B cell (primary cell): ENCODE results near the gene TXK. TPM values are rescaled to one million over a fixed set of nuclear protein-coding genes. Genes with fewer than 3 reads are reported as not detected.

Experiments used
- ATAC-seq: fragments of 200-7000 bp; cut with Tn5 transposase; one replicate; pipeline ENCODE4 v1.10.0; 2021; ENCODE audit warnings: low read depth, mild to moderate bottlenecking, moderate number of reproducible peaks, moderate library complexity
- CTCF ChIA-PET: fragments of 350-600 bp; sonication (Branson Sonifier 250); formaldehyde crosslinking; loops from one replicate; lab custom pipeline; 2021; ENCODE audit warnings: antibody characterized with exemption, inconsistent platforms; lab: Charles Lee
- POLR2A ChIA-PET: fragments of 350-600 bp; sonication (Branson Sonifier 250); formaldehyde crosslinking; loops from one replicate; lab custom pipeline; 2021; ENCODE audit warnings: antibody characterized with exemption; lab: Charles Lee
- DNase-seq: peaks from one replicate; pipeline ENCODE4 v3.0.0; 2013
- H2AFZ ChIP-seq: 2 replicates; pipeline ENCODE4 v1.6.1; 2012; ENCODE audit warnings: mild to moderate bottlenecking, low read depth, low read length; ENCODE audit not compliant: insufficient read depth, poor library complexity, severe bottlenecking
- H3K27ac ChIP-seq, 2 donors: 1 replicate in 1 of 2; 2 replicates in 1 of 2; pipeline ENCODE4 v1.5.1; 2012 to 2013; ENCODE audit warnings: low read length in 2 of 2, mild to moderate bottlenecking in 2 of 2, moderate library complexity in 1 of 2
- H3K27me3 ChIP-seq, 4 experiments: fragments of 200-600 bp in 1 of 4; sonication (generic) in 1 of 4; replicated peaks in 1 of 4; 1 replicate in 2 of 4; 2 replicates in 2 of 4; pipeline versions ENCODE4 v1.6.1 to v1.7.0; 2013 to 2016; ENCODE audit warnings: low read length in 3 of 4, mild to moderate bottlenecking in 2 of 4, mixed read lengths in 1 of 4, moderate library complexity in 1 of 4; ENCODE audit not compliant: insufficient read depth in 4 of 4, control insufficient read depth in 3 of 4; ENCODE audit errors: control extremely low read depth in 1 of 4
- H3K36me3 ChIP-seq, 2 experiments: replicated peaks in 1 of 2; 1 replicate in 1 of 2; 2 replicates in 1 of 2; pipeline versions ENCODE4 v1.6.1 to v1.7.1; 2013; ENCODE audit warnings: low read length in 1 of 2; ENCODE audit not compliant: insufficient read depth in 2 of 2, control insufficient read depth in 1 of 2; ENCODE audit errors: control extremely low read depth in 1 of 2, extremely low read depth in 1 of 2
- H3K4me1 ChIP-seq, 2 donors: fragments of 200-600 bp in 1 of 2; sonication (generic) in 1 of 2; 1 replicate in 1 of 2; 2 replicates in 1 of 2; pipeline versions ENCODE4 v1.5.1 to v1.6.1; 2013 to 2017; ENCODE audit warnings: low read length in 2 of 2; ENCODE audit not compliant: control insufficient read depth in 2 of 2, insufficient read depth in 2 of 2
- H3K4me2 ChIP-seq: replicated peaks from 2 replicates; pipeline ENCODE3; 2012; ENCODE audit warnings: mild to moderate bottlenecking, low read depth, low read length; ENCODE audit not compliant: poor library complexity, severe bottlenecking
- H3K4me3 ChIP-seq, 5 experiments: fragments of 200-600 bp in 1 of 5; sonication (generic) in 1 of 5; 1 replicate in 3 of 5; 2 replicates in 2 of 5; pipeline versions ENCODE4 v1.5.1 to v1.7.0; 2011 to 2016; ENCODE audit warnings: low read length in 4 of 5, mild to moderate bottlenecking in 4 of 5, low read depth in 2 of 5, control low read depth in 1 of 5, moderate library complexity in 1 of 5; ENCODE audit not compliant: insufficient read depth in 1 of 5; ENCODE audit errors: control extremely low read depth in 1 of 5, extremely low read depth in 1 of 5
- H3K79me2 ChIP-seq: fragments of 200-600 bp; sonication (generic); one replicate; pipeline ENCODE4 v1.6.0; 2016; ENCODE audit warnings: low read length; ENCODE audit not compliant: control insufficient read depth, insufficient read depth
- H3K9ac ChIP-seq: fragments of 200-600 bp; sonication (generic); 2 replicates; pipeline ENCODE4 v1.6.1; 2017; ENCODE audit warnings: mild to moderate bottlenecking, low read length, moderate library complexity
- H3K9me3 ChIP-seq, 3 donors: one replicate each; pipeline versions ENCODE4 v1.6.1 to v1.7.1; 2013; ENCODE audit warnings: low read length in 2 of 3; ENCODE audit not compliant: control insufficient read depth in 2 of 3, insufficient read depth in 1 of 3; ENCODE audit errors: control extremely low read depth in 1 of 3
- H4K20me1 ChIP-seq: 2 replicates; pipeline ENCODE4 v1.6.0; 2012; ENCODE audit warnings: mild to moderate bottlenecking, low read length; ENCODE audit not compliant: insufficient read depth, control insufficient read depth, poor library complexity, severe bottlenecking
- H3K27ac Mint-ChIP-seq: one replicate; pipeline ENCODE4 v1.8.0; 2021; ENCODE audit warnings: mixed read lengths
- H3K27me3 Mint-ChIP-seq: one replicate; pipeline ENCODE4 v1.8.0; 2021; ENCODE audit warnings: mixed read lengths
- H3K4me1 Mint-ChIP-seq: one replicate; pipeline ENCODE4 v1.8.0; 2021; ENCODE audit warnings: mixed read lengths
- H3K4me3 Mint-ChIP-seq: one replicate; pipeline ENCODE4 v1.8.0; 2021; ENCODE audit warnings: mixed read lengths
- H3K9me3 Mint-ChIP-seq: one replicate; pipeline ENCODE4 v1.8.0; 2022; ENCODE audit warnings: mixed read lengths; ENCODE audit not compliant: insufficient read depth
- EZH2 ChIP-seq: IDR thresholded peaks from 2 replicates; pipeline ENCODE4 v1.6.1; 2012; ENCODE audit warnings: borderline replicate concordance, low read depth, mild to moderate bottlenecking, moderate library complexity, low read length; ENCODE audit not compliant: insufficient read depth, poor library complexity, severe bottlenecking
- WGBS: methylation state at CpG from one replicate; pipeline ENCODE4 v1.1.5; 2013; ENCODE audit warnings: missing lambda C conversion rate; ENCODE audit not compliant: insufficient coverage; 5-methylcytosine and 5-hydroxymethylcytosine counted together
- intact Hi-C: fragments of 100-400 bp; cut with micrococcal nuclease; formaldehyde crosslinking; loops from one replicate; pipeline ENCODE4 v1.10.0; 2022
- polyA plus RNA-seq: library from polyadenylated mRNA; depleted of rRNA; stranded (reverse); fragments of >200 nt; gene quantifications from 2 replicates; pipeline ENCODE4 v1.2.3, GENCODE V29; 2012
- total RNA-seq, 2 donors: library from RNA; stranded (reverse); fragments of 120-200 nt in 1 of 2; gene quantifications; 1 replicate in 1 of 2; 2 replicates in 1 of 2; pipeline versions ENCODE4 v1.2.3 to v1.2.4, GENCODE V29; 2013 to 2022
- TF ChIP-seq, protein P1 (sequence below): fragments of 200-600 bp; IDR thresholded peaks from one replicate; pipeline ENCODE4 v1.8.0; 2022; ENCODE audit warnings: antibody characterized with exemption, mild to moderate bottlenecking

Gene TXK
- total and polyA plus RNA-seq, 2 donors (not counting 1 experiment from before 2014, with no cell fraction given) = 0.79 to 1.1 TPM

DNA sequence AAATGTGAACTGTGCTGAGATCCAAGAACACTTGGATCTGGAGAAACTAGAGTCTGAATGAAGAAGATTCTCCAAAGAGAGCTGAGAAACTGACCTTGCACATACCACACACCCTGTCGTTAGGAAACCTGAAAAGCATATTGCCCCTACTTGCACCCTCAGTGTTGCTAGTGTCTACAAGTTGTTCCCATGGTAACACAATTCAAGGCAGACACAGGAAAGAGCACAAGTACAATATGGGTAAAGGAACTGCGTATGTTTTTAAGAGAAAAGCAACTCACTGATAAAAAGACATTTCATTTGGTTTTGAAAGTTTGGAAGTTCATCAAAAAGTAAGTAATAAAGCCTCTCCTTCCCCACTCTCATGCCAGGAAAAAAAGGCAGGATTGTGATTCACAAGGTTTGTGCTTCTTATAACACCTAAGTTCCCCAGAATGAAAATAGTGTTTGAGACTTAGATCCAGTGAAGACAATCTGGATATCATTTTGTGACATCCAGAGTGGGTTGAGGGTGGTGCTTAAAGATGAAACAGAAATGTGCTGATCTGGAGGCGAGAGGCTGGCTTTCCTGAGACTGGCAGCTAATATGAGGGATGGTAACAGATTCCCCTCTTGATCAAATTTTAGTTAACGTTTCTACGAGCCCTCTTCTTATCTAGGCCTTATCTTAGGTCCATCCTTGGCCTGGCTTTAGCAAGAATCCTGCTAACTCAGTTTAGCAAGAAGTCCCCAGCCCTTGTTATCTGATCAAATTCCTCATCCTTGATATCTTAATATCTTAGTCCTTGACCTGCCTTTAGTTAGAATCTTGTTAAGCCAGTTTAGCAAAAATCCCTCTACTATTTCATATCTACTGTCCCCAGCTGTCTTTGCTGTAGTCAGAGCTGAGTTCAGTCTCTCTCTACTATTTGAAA is 75.2 kb downstream of the TXK start:
- ATAC-seq (no peak), DNase-seq (no peak)
- Histone ChIP-seq H3K79me2 (no peaks in the 10 kb centered on the region), H3K9ac (no peak overlapping the region), H2AFZ (no peak overlapping the region), H3K4me1 (no peaks in the 10 kb centered on the region), H3K4me3 (no peak overlapping the region), H4K20me1 (no peaks in the 10 kb centered on the region), H3K9me3 (no peaks in the 10 kb centered on the region), H3K36me3 (no peaks in the 10 kb centered on the region), H3K27me3 (peaks cover 0 to 12% (median 6%) of the 10 kb centered on the region in 4 experiments), H3K27ac (no peak overlapping the region), H3K4me2 (no peak overlapping the region)
- Mint-ChIP-seq H3K4me1 (no peaks in the 10 kb centered on the region), H3K4me3 (no peak overlapping the region), H3K27ac (no peak overlapping the region), H3K9me3 (no peaks in the 10 kb centered on the region), H3K27me3 (peaks cover 30% of the 10 kb centered on the region)
- TF ChIP-seq, protein P1, sequence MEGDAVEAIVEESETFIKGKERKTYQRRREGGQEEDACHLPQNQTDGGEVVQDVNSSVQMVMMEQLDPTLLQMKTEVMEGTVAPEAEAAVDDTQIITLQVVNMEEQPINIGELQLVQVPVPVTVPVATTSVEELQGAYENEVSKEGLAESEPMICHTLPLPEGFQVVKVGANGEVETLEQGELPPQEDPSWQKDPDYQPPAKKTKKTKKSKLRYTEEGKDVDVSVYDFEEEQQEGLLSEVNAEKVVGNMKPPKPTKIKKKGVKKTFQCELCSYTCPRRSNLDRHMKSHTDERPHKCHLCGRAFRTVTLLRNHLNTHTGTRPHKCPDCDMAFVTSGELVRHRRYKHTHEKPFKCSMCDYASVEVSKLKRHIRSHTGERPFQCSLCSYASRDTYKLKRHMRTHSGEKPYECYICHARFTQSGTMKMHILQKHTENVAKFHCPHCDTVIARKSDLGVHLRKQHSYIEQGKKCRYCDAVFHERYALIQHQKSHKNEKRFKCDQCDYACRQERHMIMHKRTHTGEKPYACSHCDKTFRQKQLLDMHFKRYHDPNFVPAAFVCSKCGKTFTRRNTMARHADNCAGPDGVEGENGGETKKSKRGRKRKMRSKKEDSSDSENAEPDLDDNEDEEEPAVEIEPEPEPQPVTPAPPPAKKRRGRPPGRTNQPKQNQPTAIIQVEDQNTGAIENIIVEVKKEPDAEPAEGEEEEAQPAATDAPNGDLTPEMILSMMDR = no peak
- TF ChIP-seq EZH2 = no peak
- CTCF ChIA-PET = interaction anchor here (0.9 kb wide), 1 partner anchor 26 kb away, joined by 3 read pairs; no protein-coding TSS in a partner anchor
- WGBS = 97% methylated on average over 3 of the region's 5 CpGs
- POLR2A ChIA-PET = no interaction called here
- intact Hi-C loops = no loop called here

DNA sequence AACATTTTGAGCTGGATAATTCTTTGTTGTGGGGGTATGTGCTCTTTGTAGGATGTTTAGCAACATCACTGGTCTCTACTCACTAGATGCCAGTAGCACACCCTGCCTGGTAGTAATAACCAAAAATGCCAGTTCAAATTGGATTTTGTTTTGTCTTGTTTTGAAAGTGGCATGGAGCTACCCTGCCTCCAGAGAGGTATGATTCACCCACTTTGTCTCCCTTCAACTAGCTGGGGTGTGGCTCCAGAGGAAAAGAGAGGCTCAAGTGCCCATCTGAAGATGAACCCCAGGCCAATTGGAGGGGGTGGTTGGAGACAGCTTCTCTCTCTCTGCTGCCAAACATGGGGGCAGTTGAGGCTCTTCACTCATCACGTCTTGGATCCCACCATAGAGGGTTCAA is 83.0 kb downstream of the TXK start:
- intact Hi-C loops = no loop called here
- WGBS = 100% methylated on average over 1 of the region's 1 CpG
- H3K4me1 ChIP-seq = peaks cover 27 to 31% of the 10 kb centered on the region in 2 donors
- no peak overlapping the region for H3K27ac Mint-ChIP-seq
- DNase-seq = no peak
- H2AFZ ChIP-seq = no peak overlapping the region
- POLR2A ChIA-PET = no interaction called here
- H3K4me2 ChIP-seq = no peak overlapping the region
- no peak overlapping the region for H3K4me3 Mint-ChIP-seq
- no peak overlapping the region for H3K9ac ChIP-seq
- no peak overlapping the region for H3K4me3 ChIP-seq
- peaks cover 7% of the 10 kb centered on the region for H4K20me1 ChIP-seq
- H3K9me3 Mint-ChIP-seq = no peaks in the 10 kb centered on the region
- peaks cover 0 to 4% (median 0%) of the 10 kb centered on the region in 3 donors for H3K9me3 ChIP-seq
- no peaks in the 10 kb centered on the region for H3K79me2 ChIP-seq
- TF ChIP-seq EZH2 = no peak
- TF ChIP-seq, protein P1 = no peak
- no peak overlapping the region for H3K27ac ChIP-seq
- no peaks in the 10 kb centered on the region for H3K36me3 ChIP-seq
- no peak for ATAC-seq
- CTCF ChIA-PET = interaction anchor here (1.0 to 7.4 kb wide), 2 partner anchors 19 to 35 kb away, joined by 3 to 66 read pairs; no protein-coding TSS in a partner anchor
- peaks cover 30% of the 10 kb centered on the region for H3K4me1 Mint-ChIP-seq
- H3K27me3 ChIP-seq = peaks cover 0 to 27% (median 11%) of the 10 kb centered on the region in 4 experiments
- H3K27me3 Mint-ChIP-seq = peaks cover 28% of the 10 kb centered on the region
